B cell (primary cell): ENCODE results near the gene KCNA3. TPM values are rescaled to one million over a fixed set of nuclear protein-coding genes. Genes with fewer than 3 reads are reported as not detected.

ENCODE experiments used
- ATAC-seq: fragments of 200-7000 bp; cut with Tn5 transposase; one replicate; pipeline ENCODE4 v1.10.0; 2021; ENCODE audit warnings: low read depth, mild to moderate bottlenecking, moderate number of reproducible peaks, moderate library complexity
- CTCF ChIA-PET: fragments of 350-600 bp; sonication (Branson Sonifier 250); formaldehyde crosslinking; loops from one replicate; lab custom pipeline; 2021; ENCODE audit warnings: antibody characterized with exemption, inconsistent platforms; lab: Charles Lee
- POLR2A ChIA-PET: fragments of 350-600 bp; sonication (Branson Sonifier 250); formaldehyde crosslinking; loops from one replicate; lab custom pipeline; 2021; ENCODE audit warnings: antibody characterized with exemption; lab: Charles Lee
- DNase-seq: peaks from one replicate; pipeline ENCODE4 v3.0.0; 2013
- H2AFZ ChIP-seq: 2 replicates; pipeline ENCODE4 v1.6.1; 2012; ENCODE audit warnings: mild to moderate bottlenecking, low read depth, low read length; ENCODE audit not compliant: insufficient read depth, poor library complexity, severe bottlenecking
- H3K27ac ChIP-seq, 2 donors: 1 replicate in 1 of 2; 2 replicates in 1 of 2; pipeline ENCODE4 v1.5.1; 2012 to 2013; ENCODE audit warnings: low read length in 2 of 2, mild to moderate bottlenecking in 2 of 2, moderate library complexity in 1 of 2
- H3K27me3 ChIP-seq, 4 experiments: fragments of 200-600 bp in 1 of 4; sonication (generic) in 1 of 4; replicated peaks in 1 of 4; 1 replicate in 2 of 4; 2 replicates in 2 of 4; pipeline versions ENCODE4 v1.6.1 to v1.7.0; 2013 to 2016; ENCODE audit warnings: low read length in 3 of 4, mild to moderate bottlenecking in 2 of 4, mixed read lengths in 1 of 4, moderate library complexity in 1 of 4; ENCODE audit not compliant: insufficient read depth in 4 of 4, control insufficient read depth in 3 of 4; ENCODE audit errors: control extremely low read depth in 1 of 4
- H3K36me3 ChIP-seq, 2 experiments: replicated peaks in 1 of 2; 1 replicate in 1 of 2; 2 replicates in 1 of 2; pipeline versions ENCODE4 v1.6.1 to v1.7.1; 2013; ENCODE audit warnings: low read length in 1 of 2; ENCODE audit not compliant: insufficient read depth in 2 of 2, control insufficient read depth in 1 of 2; ENCODE audit errors: control extremely low read depth in 1 of 2, extremely low read depth in 1 of 2
- H3K4me1 ChIP-seq, 2 donors: fragments of 200-600 bp in 1 of 2; sonication (generic) in 1 of 2; 1 replicate in 1 of 2; 2 replicates in 1 of 2; pipeline versions ENCODE4 v1.5.1 to v1.6.1; 2013 to 2017; ENCODE audit warnings: low read length in 2 of 2; ENCODE audit not compliant: control insufficient read depth in 2 of 2, insufficient read depth in 2 of 2
- H3K4me2 ChIP-seq: replicated peaks from 2 replicates; pipeline ENCODE3; 2012; ENCODE audit warnings: mild to moderate bottlenecking, low read depth, low read length; ENCODE audit not compliant: poor library complexity, severe bottlenecking
- H3K4me3 ChIP-seq, 5 experiments: fragments of 200-600 bp in 1 of 5; sonication (generic) in 1 of 5; 1 replicate in 3 of 5; 2 replicates in 2 of 5; pipeline versions ENCODE4 v1.5.1 to v1.7.0; 2011 to 2016; ENCODE audit warnings: low read length in 4 of 5, mild to moderate bottlenecking in 4 of 5, low read depth in 2 of 5, control low read depth in 1 of 5, moderate library complexity in 1 of 5; ENCODE audit not compliant: insufficient read depth in 1 of 5; ENCODE audit errors: control extremely low read depth in 1 of 5, extremely low read depth in 1 of 5
- H3K79me2 ChIP-seq: fragments of 200-600 bp; sonication (generic); one replicate; pipeline ENCODE4 v1.6.0; 2016; ENCODE audit warnings: low read length; ENCODE audit not compliant: control insufficient read depth, insufficient read depth
- H3K9ac ChIP-seq: fragments of 200-600 bp; sonication (generic); 2 replicates; pipeline ENCODE4 v1.6.1; 2017; ENCODE audit warnings: mild to moderate bottlenecking, low read length, moderate library complexity
- H3K9me3 ChIP-seq, 3 donors: one replicate each; pipeline versions ENCODE4 v1.6.1 to v1.7.1; 2013; ENCODE audit warnings: low read length in 2 of 3; ENCODE audit not compliant: control insufficient read depth in 2 of 3, insufficient read depth in 1 of 3; ENCODE audit errors: control extremely low read depth in 1 of 3
- H4K20me1 ChIP-seq: 2 replicates; pipeline ENCODE4 v1.6.0; 2012; ENCODE audit warnings: mild to moderate bottlenecking, low read length; ENCODE audit not compliant: insufficient read depth, control insufficient read depth, poor library complexity, severe bottlenecking
- H3K27ac Mint-ChIP-seq: one replicate; pipeline ENCODE4 v1.8.0; 2021; ENCODE audit warnings: mixed read lengths
- H3K27me3 Mint-ChIP-seq: one replicate; pipeline ENCODE4 v1.8.0; 2021; ENCODE audit warnings: mixed read lengths
- H3K4me1 Mint-ChIP-seq: one replicate; pipeline ENCODE4 v1.8.0; 2021; ENCODE audit warnings: mixed read lengths
- H3K4me3 Mint-ChIP-seq: one replicate; pipeline ENCODE4 v1.8.0; 2021; ENCODE audit warnings: mixed read lengths
- H3K9me3 Mint-ChIP-seq: one replicate; pipeline ENCODE4 v1.8.0; 2022; ENCODE audit warnings: mixed read lengths; ENCODE audit not compliant: insufficient read depth
- CTCF ChIP-seq: fragments of 200-600 bp; IDR thresholded peaks from one replicate; pipeline ENCODE4 v1.8.0; 2022; ENCODE audit warnings: antibody characterized with exemption, mild to moderate bottlenecking
- EZH2 ChIP-seq: IDR thresholded peaks from 2 replicates; pipeline ENCODE4 v1.6.1; 2012; ENCODE audit warnings: borderline replicate concordance, low read depth, mild to moderate bottlenecking, moderate library complexity, low read length; ENCODE audit not compliant: insufficient read depth, poor library complexity, severe bottlenecking
- WGBS: methylation state at CpG from one replicate; pipeline ENCODE4 v1.1.5; 2013; ENCODE audit warnings: missing lambda C conversion rate; ENCODE audit not compliant: insufficient coverage; 5-methylcytosine and 5-hydroxymethylcytosine counted together
- intact Hi-C: fragments of 100-400 bp; cut with micrococcal nuclease; formaldehyde crosslinking; loops from one replicate; pipeline ENCODE4 v1.10.0; 2022
- polyA minus RNA-seq: library from RNA; depleted of rRNA, polyadenylated mRNA; stranded (reverse); fragments of >200 nt; gene quantifications from 2 replicates; pipeline ENCODE4 v1.2.3, GENCODE V29; 2012
- polyA plus RNA-seq: library from polyadenylated mRNA; depleted of rRNA; stranded (reverse); fragments of >200 nt; gene quantifications from 2 replicates; pipeline ENCODE4 v1.2.3, GENCODE V29; 2012
- total RNA-seq, 2 donors: library from RNA; stranded (reverse); fragments of 120-200 nt in 1 of 2; gene quantifications; 1 replicate in 1 of 2; 2 replicates in 1 of 2; pipeline versions ENCODE4 v1.2.3 to v1.2.4, GENCODE V29; 2013 to 2022

KCNA3 gene
- total RNA-seq: 60.0 and 62.5 TPM in 2 replicates
- total RNA-seq (2013): 38.8 TPM
- 17.5 and 18.4 TPM in 2 replicates for polyA plus RNA-seq
- 79.6 and 98.0 TPM in 2 replicates for polyA minus RNA-seq

DNA sequence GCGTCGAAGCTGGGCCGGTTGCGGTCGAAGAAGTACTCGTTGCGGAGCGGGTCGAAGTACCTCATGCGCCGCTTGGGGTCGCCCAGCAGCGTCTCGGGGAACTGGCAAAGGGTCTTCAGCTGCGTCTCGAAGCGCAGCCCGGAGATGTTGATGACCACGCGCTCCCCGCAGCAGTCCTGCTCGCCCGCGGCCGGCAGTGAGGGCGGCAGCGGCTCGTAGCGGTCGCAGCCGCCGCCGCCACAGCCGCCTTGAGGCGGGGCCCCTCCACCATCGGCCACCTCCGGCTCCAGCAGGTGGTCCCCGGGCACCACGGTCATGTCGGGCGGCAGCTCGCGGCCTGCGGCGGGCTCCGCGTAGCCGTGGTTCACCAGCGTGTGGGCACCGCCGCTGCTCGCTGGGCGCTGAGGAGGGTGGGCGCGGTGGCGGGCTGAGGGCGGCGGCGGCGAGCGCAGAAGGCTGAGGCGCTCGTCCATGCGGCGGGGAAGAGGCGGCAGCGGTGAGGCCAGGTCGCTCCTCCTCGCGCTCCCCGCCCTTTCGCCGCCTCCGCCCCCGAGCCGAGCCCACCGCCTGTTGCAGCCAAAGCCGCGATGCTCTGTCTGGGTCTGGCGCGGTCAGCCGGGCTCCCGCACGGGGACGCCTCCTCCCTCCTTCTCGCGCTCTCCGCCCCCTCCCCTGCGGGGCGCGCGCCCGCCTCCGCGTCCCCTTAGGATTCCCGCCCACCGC is at the start of gene KCNA3:
Gene KCNA3, minus strand, starts transcription at position 604 of the 723 bp plus-strand sequence. Its CDS starts 131 bp downstream, at position 473.
- Mint-ChIP-seq H3K27me3 (no peaks in the 10 kb centered on the region), H3K4me3 (peak within 1 kb of the TSS; percentile 84), H3K4me1 (peaks cover 54% of the 10 kb centered on the region), H3K27ac (peak within 1 kb of the TSS; percentile 81), H3K9me3 (no peaks in the 10 kb centered on the region)
- H3K4me1 ChIP-seq: peaks cover 38 to 43% of the 10 kb centered on the region in 2 donors
- H3K4me2 ChIP-seq: peak within 1 kb of the TSS; percentile 94
- no peaks in the 10 kb centered on the region for H4K20me1 ChIP-seq
- H3K79me2 ChIP-seq: peaks cover 40% of the 10 kb centered on the region
- no peaks in the 10 kb centered on the region for H3K27me3 ChIP-seq
- ATAC-seq (peak; percentile 59), DNase-seq (peak; percentile 79)
- peak within 1 kb of the TSS; percentile 72 for H3K9ac ChIP-seq
- ChIA-PET POLR2A (interaction anchor here (0.6 to 1.4 kb wide), 3 partner anchors 30 to 132 kb away, joined by 3 to 4 read pairs (median 4); no protein-coding TSS in a partner anchor), CTCF (interaction anchor here (0.9 to 3.7 kb wide), 11 partner anchors 9 to 91 kb away, joined by 3 to 29 read pairs (median 6); partner anchors contain the start of gene KCNA2)
- peak within 1 kb of the TSS; percentile 68 to 76 for H3K27ac ChIP-seq
- peak within 1 kb of the TSS in 4 of 5 experiments; percentile 50 to 67 (median 62) for H3K4me3 ChIP-seq
- WGBS: under 1% methylated on average over 97 of the region's 97 CpGs
- TF ChIP-seq EZH2: no peak
- peak; percentile 48 for TF ChIP-seq CTCF
- no peaks in the 10 kb centered on the region for H3K36me3 ChIP-seq
- peaks cover 0 to 7% (median 0%) of the 10 kb centered on the region in 3 donors for H3K9me3 ChIP-seq
- H2AFZ ChIP-seq: peak within 1 kb of the TSS; percentile 75
- intact Hi-C loops: loop anchor here (2.0 to 10.0 kb wide), 4 partner anchors 93 to 543 kb away; partner anchors contain the start of gene CD53

GRCh38 chr1:110722807-110723206 is 48.1 kb upstream of the KCNA3 start:
- Histone ChIP-seq H3K4me1 (peaks cover 14 to 19% of the 10 kb centered on the region in 2 donors), H4K20me1 (no peaks in the 10 kb centered on the region), H3K9me3 (no peaks in the 10 kb centered on the region), H3K36me3 (no peaks in the 10 kb centered on the region), H2AFZ (no peak overlapping the region), H3K79me2 (no peaks in the 10 kb centered on the region), H3K9ac (no peak overlapping the region), H3K27me3 (no peaks in the 10 kb centered on the region), H3K27ac (no peak overlapping the region), H3K4me2 (no peak overlapping the region), H3K4me3 (no peak overlapping the region)
- Mint-ChIP-seq H3K9me3 (no peaks in the 10 kb centered on the region), H3K27ac (no peak overlapping the region), H3K4me1 (peaks cover 20% of the 10 kb centered on the region), H3K27me3 (peaks cover 4% of the 10 kb centered on the region), H3K4me3 (no peak overlapping the region)
- no peak for TF ChIP-seq CTCF
- TF ChIP-seq EZH2: no peak
- no peak for ATAC-seq
- no peak for DNase-seq
- POLR2A ChIA-PET: no interaction called here
- intact Hi-C loops: no loop called here
- CTCF ChIA-PET: interaction anchor here (1.9 kb wide), 1 partner anchor 42 kb away, joined by 3 read pairs; no protein-coding TSS in a partner anchor
- WGBS: 93% methylated on average over 3 of the region's 5 CpGs
